NCI-H128 (cell line): ENCODE results near the gene FABP7.
A peak's percentile ranks its signal among the peaks of the same experiment; 100 is the strongest.

ENCODE experiments used
- DNase-seq: peaks from one replicate; lab custom pipeline; 2025; ENCODE audit not compliant: unreplicated experiment; lab: John Stamatoyannopoulos, UW

Gene FABP7

GRCh38 chr6:122755901-122756300 is 23.6 kb upstream of the FABP7 start:
- no peak for DNase-seq

- no peak for DNase-seq
Observed at GRCh38 chr6:122758927-122759334, 20.6 kb upstream of the FABP7 start.

GRCh38 chr6:122760330-122760729 is 19.2 kb upstream of the FABP7 start:
- DNase-seq, result no peak

GRCh38 chr6:122766256-122766655 is 13.3 kb upstream of the FABP7 start:
- DNase-seq, result no peak

- no peak for DNase-seq
Observed at GRCh38 chr6:122770835-122771601, 8.5 kb upstream of the FABP7 start.

GRCh38 chr6:122772724-122773415 is 6.6 kb upstream of the FABP7 start:
- no peak for DNase-seq

GRCh38 chr6:122775975-122776374 is 3.5 kb upstream of the FABP7 start:
- DNase-seq, result no peak

- DNase-seq, result no peak
Observed at GRCh38 chr6:122778302-122778701, 1.2 kb upstream of the FABP7 start.

- peak; percentile 62 for DNase-seq
Observed at GRCh38 chr6:122778985-122779661, 393 bp upstream of the FABP7 start.

- DNase-seq, result no peak
Observed at GRCh38 chr6:122780114-122780513, 598 bp downstream of the FABP7 start.

- no peak for DNase-seq
Observed at GRCh38 chr6:122781716-122782115, 2.2 kb downstream of the FABP7 start.

GRCh38 chr6:122783401-122783800 is 3.9 kb downstream of the FABP7 start:
- no peak for DNase-seq

GRCh38 chr6:122785891-122786290 is 6.4 kb downstream of the FABP7 start:
- no peak for DNase-seq

- no peak for DNase-seq
Observed at GRCh38 chr6:122787721-122788120, 8.2 kb downstream of the FABP7 start.

GRCh38 chr6:122788208-122788607 is 8.7 kb downstream of the FABP7 start:
- DNase-seq, result no peak

- no peak for DNase-seq
Observed at GRCh38 chr6:122788663-122789181, 9.2 kb downstream of the FABP7 start.

GRCh38 chr6:122789182-122790027 is 9.9 kb downstream of the FABP7 start, which contains the start of gene SMPDL3A:
TSS of gene SMPDL3A (plus strand) at chr6:122789258. CDS start at chr6:122789347, 89 bp downstream.
- peak; percentile 52 for DNase-seq

- no peak for DNase-seq
Observed at GRCh38 chr6:122790028-122790422, 10.5 kb downstream of the FABP7 start.

- DNase-seq, result no peak
Observed at GRCh38 chr6:122790423-122791309, 11.2 kb downstream of the FABP7 start.

- no peak for DNase-seq
Observed at GRCh38 chr6:122791310-122791679, 11.8 kb downstream of the FABP7 start.
